NCI-H2171 (cell line): ENCODE measurements around the gene ARSB.

Source experiments
- DNase-seq: peaks from one replicate; lab custom pipeline; 2025; lab: John Stamatoyannopoulos, UW

Gene ARSB

GRCh38 chr5:78985116-78985724 is at the start of gene ARSB:
Gene ARSB (minus strand): TSS chr5:78985310. CDS start chr5:78985248, 62 bp downstream.
- peak; percentile 23 for DNase-seq

- no peak for DNase-seq
These were observed 47.7 kb upstream of the ARSB start for GRCh38 chr5:79032782-79033181.

- DNase-seq, result no peak
These were observed 47.1 kb upstream of the ARSB start for GRCh38 chr5:79032031-79032695.

- DNase-seq, result no peak
These were observed 46.4 kb upstream of the ARSB start for GRCh38 chr5:79031485-79031867.

- DNase-seq, result no peak
These were observed 45.8 kb upstream of the ARSB start for GRCh38 chr5:79030663-79031484.

GRCh38 chr5:79025054-79025472 is 40.0 kb upstream of the ARSB start:
- DNase-seq, result peak; percentile 21

- DNase-seq, result no peak
These were observed 38.8 kb upstream of the ARSB start for GRCh38 chr5:79023947-79024346.

GRCh38 chr5:79023348-79023747 is 38.2 kb upstream of the ARSB start:
- no peak for DNase-seq

- no peak for DNase-seq
These were observed 37.7 kb upstream of the ARSB start for GRCh38 chr5:79022771-79023170.

- peak; percentile 36 for DNase-seq
These were observed 36.6 kb upstream of the ARSB start for GRCh38 chr5:79021753-79022152.

GRCh38 chr5:79020861-79021561 is 35.9 kb upstream of the ARSB start:
- DNase-seq, result peak; percentile 45

- DNase-seq, result no peak
These were observed 29.5 kb upstream of the ARSB start for GRCh38 chr5:79014631-79015030.

- DNase-seq, result no peak
These were observed 26.8 kb upstream of the ARSB start for GRCh38 chr5:79011869-79012268.

- no peak for DNase-seq
These were observed 26.2 kb upstream of the ARSB start for GRCh38 chr5:79011219-79011836.

GRCh38 chr5:79008362-79008761 is 23.3 kb upstream of the ARSB start:
- DNase-seq, result no peak

- DNase-seq, result no peak
These were observed 22.8 kb upstream of the ARSB start for GRCh38 chr5:79007872-79008271.

GRCh38 chr5:79005936-79006631 is 21.0 kb upstream of the ARSB start:
- DNase-seq, result no peak

- DNase-seq, result no peak
These were observed 20.0 kb upstream of the ARSB start for GRCh38 chr5:79005151-79005550.

- no peak for DNase-seq
These were observed 17.3 kb upstream of the ARSB start for GRCh38 chr5:79002374-79002773.

GRCh38 chr5:79001471-79001870 is 16.4 kb upstream of the ARSB start:
- DNase-seq, result no peak

GRCh38 chr5:78997090-78997489 is 12.0 kb upstream of the ARSB start:
- DNase-seq, result no peak
